B cell (primary cell): ENCODE data around the gene USP37. TPM values are rescaled to one million over a fixed set of nuclear protein-coding genes. Genes with fewer than 3 reads are reported as not detected.

Source experiments
- ATAC-seq: fragments of 200-7000 bp; cut with Tn5 transposase; one replicate; pipeline ENCODE4 v1.10.0; 2021; ENCODE audit warnings: low read depth, mild to moderate bottlenecking, moderate number of reproducible peaks, moderate library complexity
- CTCF ChIA-PET: fragments of 350-600 bp; sonication (Branson Sonifier 250); formaldehyde crosslinking; loops from one replicate; lab custom pipeline; 2021; ENCODE audit warnings: antibody characterized with exemption, inconsistent platforms; lab: Charles Lee
- POLR2A ChIA-PET: fragments of 350-600 bp; sonication (Branson Sonifier 250); formaldehyde crosslinking; loops from one replicate; lab custom pipeline; 2021; ENCODE audit warnings: antibody characterized with exemption; lab: Charles Lee
- DNase-seq: peaks from one replicate; pipeline ENCODE4 v3.0.0; 2013
- H2AFZ ChIP-seq: 2 replicates; pipeline ENCODE4 v1.6.1; 2012; ENCODE audit warnings: mild to moderate bottlenecking, low read depth, low read length; ENCODE audit not compliant: insufficient read depth, poor library complexity, severe bottlenecking
- H3K27ac ChIP-seq, 2 donors: 1 replicate in 1 of 2; 2 replicates in 1 of 2; pipeline ENCODE4 v1.5.1; 2012 to 2013; ENCODE audit warnings: low read length in 2 of 2, mild to moderate bottlenecking in 2 of 2, moderate library complexity in 1 of 2
- H3K27me3 ChIP-seq, 4 experiments: fragments of 200-600 bp in 1 of 4; sonication (generic) in 1 of 4; replicated peaks in 1 of 4; 1 replicate in 2 of 4; 2 replicates in 2 of 4; pipeline versions ENCODE4 v1.6.1 to v1.7.0; 2013 to 2016; ENCODE audit warnings: low read length in 3 of 4, mild to moderate bottlenecking in 2 of 4, mixed read lengths in 1 of 4, moderate library complexity in 1 of 4; ENCODE audit not compliant: insufficient read depth in 4 of 4, control insufficient read depth in 3 of 4; ENCODE audit errors: control extremely low read depth in 1 of 4
- H3K36me3 ChIP-seq, 2 experiments: replicated peaks in 1 of 2; 1 replicate in 1 of 2; 2 replicates in 1 of 2; pipeline versions ENCODE4 v1.6.1 to v1.7.1; 2013; ENCODE audit warnings: low read length in 1 of 2; ENCODE audit not compliant: insufficient read depth in 2 of 2, control insufficient read depth in 1 of 2; ENCODE audit errors: control extremely low read depth in 1 of 2, extremely low read depth in 1 of 2
- H3K4me1 ChIP-seq, 2 donors: fragments of 200-600 bp in 1 of 2; sonication (generic) in 1 of 2; 1 replicate in 1 of 2; 2 replicates in 1 of 2; pipeline versions ENCODE4 v1.5.1 to v1.6.1; 2013 to 2017; ENCODE audit warnings: low read length in 2 of 2; ENCODE audit not compliant: control insufficient read depth in 2 of 2, insufficient read depth in 2 of 2
- H3K4me2 ChIP-seq: replicated peaks from 2 replicates; pipeline ENCODE3; 2012; ENCODE audit warnings: mild to moderate bottlenecking, low read depth, low read length; ENCODE audit not compliant: poor library complexity, severe bottlenecking
- H3K4me3 ChIP-seq, 5 experiments: fragments of 200-600 bp in 1 of 5; sonication (generic) in 1 of 5; 1 replicate in 3 of 5; 2 replicates in 2 of 5; pipeline versions ENCODE4 v1.5.1 to v1.7.0; 2011 to 2016; ENCODE audit warnings: low read length in 4 of 5, mild to moderate bottlenecking in 4 of 5, low read depth in 2 of 5, control low read depth in 1 of 5, moderate library complexity in 1 of 5; ENCODE audit not compliant: insufficient read depth in 1 of 5; ENCODE audit errors: control extremely low read depth in 1 of 5, extremely low read depth in 1 of 5
- H3K79me2 ChIP-seq: fragments of 200-600 bp; sonication (generic); one replicate; pipeline ENCODE4 v1.6.0; 2016; ENCODE audit warnings: low read length; ENCODE audit not compliant: control insufficient read depth, insufficient read depth
- H3K9ac ChIP-seq: fragments of 200-600 bp; sonication (generic); 2 replicates; pipeline ENCODE4 v1.6.1; 2017; ENCODE audit warnings: mild to moderate bottlenecking, low read length, moderate library complexity
- H3K9me3 ChIP-seq, 3 donors: one replicate each; pipeline versions ENCODE4 v1.6.1 to v1.7.1; 2013; ENCODE audit warnings: low read length in 2 of 3; ENCODE audit not compliant: control insufficient read depth in 2 of 3, insufficient read depth in 1 of 3; ENCODE audit errors: control extremely low read depth in 1 of 3
- H4K20me1 ChIP-seq: 2 replicates; pipeline ENCODE4 v1.6.0; 2012; ENCODE audit warnings: mild to moderate bottlenecking, low read length; ENCODE audit not compliant: insufficient read depth, control insufficient read depth, poor library complexity, severe bottlenecking
- H3K27ac Mint-ChIP-seq: one replicate; pipeline ENCODE4 v1.8.0; 2021; ENCODE audit warnings: mixed read lengths
- H3K27me3 Mint-ChIP-seq: one replicate; pipeline ENCODE4 v1.8.0; 2021; ENCODE audit warnings: mixed read lengths
- H3K4me1 Mint-ChIP-seq: one replicate; pipeline ENCODE4 v1.8.0; 2021; ENCODE audit warnings: mixed read lengths
- H3K4me3 Mint-ChIP-seq: one replicate; pipeline ENCODE4 v1.8.0; 2021; ENCODE audit warnings: mixed read lengths
- H3K9me3 Mint-ChIP-seq: one replicate; pipeline ENCODE4 v1.8.0; 2022; ENCODE audit warnings: mixed read lengths; ENCODE audit not compliant: insufficient read depth
- CTCF ChIP-seq: fragments of 200-600 bp; IDR thresholded peaks from one replicate; pipeline ENCODE4 v1.8.0; 2022; ENCODE audit warnings: antibody characterized with exemption, mild to moderate bottlenecking
- EZH2 ChIP-seq: IDR thresholded peaks from 2 replicates; pipeline ENCODE4 v1.6.1; 2012; ENCODE audit warnings: borderline replicate concordance, low read depth, mild to moderate bottlenecking, moderate library complexity, low read length; ENCODE audit not compliant: insufficient read depth, poor library complexity, severe bottlenecking
- WGBS: methylation state at CpG from one replicate; pipeline ENCODE4 v1.1.5; 2013; ENCODE audit warnings: missing lambda C conversion rate; ENCODE audit not compliant: insufficient coverage; 5-methylcytosine and 5-hydroxymethylcytosine counted together
- intact Hi-C: fragments of 100-400 bp; cut with micrococcal nuclease; formaldehyde crosslinking; loops from one replicate; pipeline ENCODE4 v1.10.0; 2022
- polyA plus RNA-seq: library from polyadenylated mRNA; depleted of rRNA; stranded (reverse); fragments of >200 nt; gene quantifications from 2 replicates; pipeline ENCODE4 v1.2.3, GENCODE V29; 2012
- total RNA-seq, 2 donors: library from RNA; stranded (reverse); fragments of 120-200 nt in 1 of 2; gene quantifications; 1 replicate in 1 of 2; 2 replicates in 1 of 2; pipeline versions ENCODE4 v1.2.3 to v1.2.4, GENCODE V29; 2013 to 2022

USP37 gene
- total and polyA plus RNA-seq, 2 donors (not counting 1 experiment from before 2014, with no cell fraction given), result 3.1 to 29.0 TPM

GRCh38 chr2:218569661-218570500 lies 1.7 kb upstream of the USP37 start:
- POLR2A ChIA-PET, result no interaction called here
- intact Hi-C loops, result loop anchor here (2.0 to 5.0 kb wide), 5 partner anchors 102 to 929 kb away; partner anchors contain the start of genes CNPPD1, GMPPA, NHEJ1 and RNF25

More at GRCh38 chr2:218569661-218570500, 1.7 kb upstream of the USP37 start:
- H4K20me1 ChIP-seq, result no peaks in the 10 kb centered on the region
- peak overlapping the region; percentile 100 for H3K27ac Mint-ChIP-seq
- peak overlapping the region; percentile 93 to 95 for H3K27ac ChIP-seq
- peaks cover 56% of the 10 kb centered on the region for H3K4me1 Mint-ChIP-seq
- H3K27me3 Mint-ChIP-seq, result no peaks in the 10 kb centered on the region
- peaks cover 95% of the 10 kb centered on the region for H3K79me2 ChIP-seq
- H2AFZ ChIP-seq, result peak overlapping the region; percentile 83
- peak overlapping the region; percentile 98 for H3K9ac ChIP-seq
- ATAC-seq (no peak), DNase-seq (peak; percentile 47)
- H3K4me3 ChIP-seq, result peak overlapping the region; percentile 65 to 91 (median 84)
- peaks cover 0 to 14% of the 10 kb centered on the region in 2 experiments for H3K36me3 ChIP-seq
- peak overlapping the region; percentile 94 for H3K4me2 ChIP-seq
- H3K4me1 ChIP-seq, result peaks cover 29 to 31% of the 10 kb centered on the region in 2 donors
- CTCF ChIA-PET, result interaction anchor here (0.9 kb wide), 1 partner anchor 90 kb away, joined by 3 read pairs; the partner anchor contains the start of genes BCS1L and ZNF142
- 0% methylated on average over 5 of the region's 10 CpGs for WGBS
- H3K9me3 ChIP-seq, result no peaks in the 10 kb centered on the region
- no peaks in the 10 kb centered on the region for H3K9me3 Mint-ChIP-seq
- TF ChIP-seq CTCF (no peak), EZH2 (no peak)
- peak overlapping the region; percentile 96 for H3K4me3 Mint-ChIP-seq
- no peaks in the 10 kb centered on the region for H3K27me3 ChIP-seq
